ENCODE measurements around the gene OPTN. TPM values are rescaled to one million over a fixed set of nuclear protein-coding genes. Genes with fewer than 3 reads are reported as not detected.

Gene OPTN
- total and polyA plus RNA-seq, 7 experiments from 2014 or later = 34.3 to 146 (median 59.6) TPM

GRCh38 chr10:13102002-13102794, 2.2 kb downstream of the OPTN start:
- Histone ChIP-seq H3K36me3 (ENCODE audit: control insufficient read depth in 2 of 3, insufficient read depth in 3 of 3, low read length in 3 of 3) (no peaks in the 10 kb centered on the region), H3K27me3 (ENCODE audit: control insufficient read depth in 2 of 2, insufficient read depth in 2 of 2, low read length in 2 of 2) (no peaks in the 10 kb centered on the region), H3K9me3 (ENCODE audit: control insufficient read depth in 2 of 3, low read length in 3 of 3) (no peaks in the 10 kb centered on the region), H3K4me3 (ENCODE audit: low read length) (no peak overlapping the region), H3K27ac (ENCODE audit: low read depth, low read length) (no peak overlapping the region), H3K4me1 (ENCODE audit: control insufficient read depth in 2 of 2, insufficient read depth in 2 of 2, low read length in 2 of 2) (peaks cover 27 to 44% of the 10 kb centered on the region in 2 donors)
- Mint-ChIP-seq H3K27me3 (no peaks in the 10 kb centered on the region), H3K36me3 (peaks cover 0 to 32% (median 3%) of the 10 kb centered on the region in 5 donors), H3K27ac (peak overlapping the region; percentile 3 to 89 (median 77)), H3K9me3 (no peaks in the 10 kb centered on the region), H3K4me3 (peak overlapping the region in 9 of 10 donors; percentile 13 to 93 (median 56)), H3K4me1 (peaks cover 38 to 68% (median 64%) of the 10 kb centered on the region in 7 donors)
- DNase-seq (no peak), ATAC-seq (no peak)
- CTCF ChIA-PET = interaction anchor here (0.6 kb wide), 2 partner anchors 9 to 242 kb away, joined by 3 to 4 read pairs; no protein-coding TSS in a partner anchor
- intact Hi-C loops (cut with micrococcal nuclease) = loop anchor here in 1 of 2 donors (10.0 kb wide), 1 partner anchor 747 kb away; no protein-coding TSS in a partner anchor
- POLR2A ChIA-PET = interaction anchor here (0.6 kb wide), 1 partner anchor 941 kb away, joined by 4 read pairs; no protein-coding TSS in a partner anchor

DNA sequence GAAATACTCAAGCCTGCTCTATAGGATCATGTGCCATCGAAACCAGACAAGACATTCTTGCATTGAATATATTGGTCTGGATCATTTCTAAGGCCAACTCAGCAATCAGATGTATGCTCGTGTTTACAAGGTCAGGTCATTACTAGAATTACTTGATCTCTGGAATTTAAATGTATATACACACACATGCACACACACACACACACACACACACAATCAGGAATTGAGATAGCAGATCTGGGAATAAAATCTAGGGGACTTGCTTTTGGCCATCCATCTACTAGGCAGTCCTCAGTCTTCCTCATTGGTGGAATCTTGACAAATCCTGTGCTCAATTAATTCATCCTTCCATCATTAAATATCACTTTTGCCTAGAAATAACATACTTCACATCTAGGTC, 3.6 kb downstream of the OPTN start:
- ChIA-PET POLR2A (no interaction called here), CTCF (interaction anchor here (0.7 kb wide), 1 partner anchor 910 kb away, joined by 3 read pairs; no protein-coding TSS in a partner anchor)
- Histone ChIP-seq H3K27me3 (ENCODE audit: control insufficient read depth in 2 of 2, insufficient read depth in 2 of 2, low read length in 2 of 2) (no peaks in the 10 kb centered on the region), H3K27ac (ENCODE audit: low read depth, low read length) (no peak overlapping the region), H3K9me3 (ENCODE audit: control insufficient read depth in 2 of 3, low read length in 3 of 3) (no peaks in the 10 kb centered on the region), H3K4me3 (ENCODE audit: low read length) (no peak overlapping the region), H3K36me3 (ENCODE audit: control insufficient read depth in 2 of 3, insufficient read depth in 3 of 3, low read length in 3 of 3) (no peaks in the 10 kb centered on the region), H3K4me1 (ENCODE audit: control insufficient read depth in 2 of 2, insufficient read depth in 2 of 2, low read length in 2 of 2) (peaks cover 39 to 55% of the 10 kb centered on the region in 2 donors)
- intact Hi-C loops (cut with micrococcal nuclease) = loop anchor here in 1 of 2 donors (10.0 kb wide), 1 partner anchor 749 kb away; no protein-coding TSS in a partner anchor
- H3K4me1 Mint-ChIP-seq = peaks cover 47 to 80% (median 70%) of the 10 kb centered on the region in 7 donors
- ATAC-seq (no peak), DNase-seq (no peak)
- no peaks in the 10 kb centered on the region for H3K9me3 Mint-ChIP-seq
- H3K27me3 Mint-ChIP-seq = no peaks in the 10 kb centered on the region
- peaks cover 0 to 41% (median 3%) of the 10 kb centered on the region in 5 donors for H3K36me3 Mint-ChIP-seq
- H3K27ac Mint-ChIP-seq = peak overlapping the region in 7 of 9 donors; percentile 2 to 89 (median 54)
- peak overlapping the region in 2 of 10 donors; percentile 6 to 18 for H3K4me3 Mint-ChIP-seq

GRCh38 chr10:13104697-13105096, 4.7 kb downstream of the OPTN start:
- Mint-ChIP-seq H3K27ac (peak overlapping the region in 5 of 9 donors; percentile 45 to 92 (median 62)), H3K36me3 (peaks cover 0 to 43% (median 3%) of the 10 kb centered on the region in 5 donors), H3K4me1 (peaks cover 49 to 82% (median 74%) of the 10 kb centered on the region in 7 donors), H3K4me3 (peak overlapping the region in 1 of 10 donors; percentile 37), H3K9me3 (no peaks in the 10 kb centered on the region), H3K27me3 (no peaks in the 10 kb centered on the region)
- Histone ChIP-seq H3K9me3 (ENCODE audit: control insufficient read depth in 2 of 3, low read length in 3 of 3) (no peaks in the 10 kb centered on the region), H3K27ac (ENCODE audit: low read depth, low read length) (no peak overlapping the region), H3K36me3 (ENCODE audit: control insufficient read depth in 2 of 3, insufficient read depth in 3 of 3, low read length in 3 of 3) (peaks cover 0 to 6% (median 0%) of the 10 kb centered on the region in 3 experiments), H3K27me3 (ENCODE audit: control insufficient read depth in 2 of 2, insufficient read depth in 2 of 2, low read length in 2 of 2) (no peaks in the 10 kb centered on the region), H3K4me1 (ENCODE audit: control insufficient read depth in 2 of 2, insufficient read depth in 2 of 2, low read length in 2 of 2) (peaks cover 45 to 63% of the 10 kb centered on the region in 2 donors), H3K4me3 (ENCODE audit: low read length) (no peak overlapping the region)
- intact Hi-C loops (cut with micrococcal nuclease) = loop anchor here in 1 of 2 donors (10.0 kb wide), 1 partner anchor 750 kb away; no protein-coding TSS in a partner anchor
- ATAC-seq (no peak), DNase-seq (no peak)
- ChIA-PET POLR2A (no interaction called here), CTCF (no interaction called here)

- Mint-ChIP-seq H3K4me1 (peaks cover 49 to 86% (median 77%) of the 10 kb centered on the region in 7 donors), H3K27ac (peak overlapping the region; percentile 33 to 95 (median 87)), H3K36me3 (peaks cover 3 to 46% (median 7%) of the 10 kb centered on the region in 5 donors), H3K4me3 (peak overlapping the region in 3 of 10 donors; percentile 18 to 58 (median 30)), H3K27me3 (no peaks in the 10 kb centered on the region), H3K9me3 (no peaks in the 10 kb centered on the region)
- Histone ChIP-seq H3K36me3 (ENCODE audit: control insufficient read depth in 2 of 3, insufficient read depth in 3 of 3, low read length in 3 of 3) (peaks cover 0 to 11% (median 4%) of the 10 kb centered on the region in 3 experiments), H3K4me3 (ENCODE audit: low read length) (no peak overlapping the region), H3K9me3 (ENCODE audit: control insufficient read depth in 2 of 3, low read length in 3 of 3) (no peaks in the 10 kb centered on the region), H3K27me3 (ENCODE audit: control insufficient read depth in 2 of 2, insufficient read depth in 2 of 2, low read length in 2 of 2) (no peaks in the 10 kb centered on the region), H3K4me1 (ENCODE audit: control insufficient read depth in 2 of 2, insufficient read depth in 2 of 2, low read length in 2 of 2) (peaks cover 45 to 63% of the 10 kb centered on the region in 2 donors), H3K27ac (ENCODE audit: low read depth, low read length) (peak overlapping the region; percentile 26)
- POLR2A ChIA-PET = no interaction called here
- intact Hi-C loops (cut with micrococcal nuclease) = loop anchor here in 1 of 2 donors (10.0 kb wide), 1 partner anchor 750 kb away; no protein-coding TSS in a partner anchor
- no peak for DNase-seq
- no peak for ATAC-seq
- CTCF ChIA-PET = no interaction called here
Measured at GRCh38 chr10:13105184-13105583, 5.2 kb downstream of the OPTN start.

DNA sequence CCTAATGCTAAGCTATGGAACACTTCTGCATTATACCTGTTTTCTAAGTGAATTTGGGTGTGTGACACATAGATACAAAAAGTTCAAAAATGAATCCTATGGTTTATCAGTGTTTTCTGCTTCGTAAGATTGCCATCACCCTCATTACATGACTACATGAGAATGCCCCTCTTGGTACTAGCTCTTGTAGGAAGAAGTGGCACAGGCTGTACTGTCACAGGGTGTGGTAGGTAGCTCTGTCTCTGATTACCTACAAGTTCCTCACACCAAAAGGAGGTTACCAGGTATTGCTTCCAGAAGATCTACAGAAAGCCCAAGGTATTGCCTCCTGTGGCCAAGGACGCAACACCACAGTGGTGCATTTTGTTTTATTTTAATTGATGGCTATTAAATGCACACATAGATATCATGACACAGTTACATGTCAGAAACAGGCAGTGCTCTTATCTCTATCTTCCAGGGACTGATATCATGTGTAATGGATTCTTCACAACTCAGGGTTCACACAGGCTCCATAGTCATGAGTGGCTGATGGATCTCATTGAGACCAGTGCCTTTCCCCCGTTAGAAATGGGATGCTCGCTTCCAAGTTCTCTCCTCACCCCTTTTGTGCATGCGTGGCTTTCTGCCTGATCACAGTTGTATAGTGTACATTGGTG, 6.6 kb downstream of the OPTN start:
- Histone ChIP-seq H3K27me3 (ENCODE audit: control insufficient read depth in 2 of 2, insufficient read depth in 2 of 2, low read length in 2 of 2) (no peaks in the 10 kb centered on the region), H3K4me1 (ENCODE audit: control insufficient read depth in 2 of 2, insufficient read depth in 2 of 2, low read length in 2 of 2) (peaks cover 45 to 63% of the 10 kb centered on the region in 2 donors), H3K27ac (ENCODE audit: low read depth, low read length) (peak overlapping the region; percentile 26), H3K36me3 (ENCODE audit: control insufficient read depth in 2 of 3, insufficient read depth in 3 of 3, low read length in 3 of 3) (peaks cover 3 to 14% (median 10%) of the 10 kb centered on the region in 3 experiments), H3K9me3 (ENCODE audit: control insufficient read depth in 2 of 3, low read length in 3 of 3) (no peaks in the 10 kb centered on the region), H3K4me3 (ENCODE audit: low read length) (no peak overlapping the region)
- Mint-ChIP-seq H3K36me3 (peaks cover 6 to 48% (median 15%) of the 10 kb centered on the region in 5 donors), H3K4me1 (peaks cover 44 to 83% (median 69%) of the 10 kb centered on the region in 7 donors), H3K27ac (peak overlapping the region; percentile 59 to 93 (median 87)), H3K4me3 (peak overlapping the region in 9 of 10 donors; percentile 13 to 62 (median 38)), H3K27me3 (no peaks in the 10 kb centered on the region), H3K9me3 (no peaks in the 10 kb centered on the region)
- intact Hi-C loops (cut with micrococcal nuclease) = loop anchor here in 1 of 2 donors (10.0 kb wide), 1 partner anchor 752 kb away; no protein-coding TSS in a partner anchor
- DNase-seq (no peak), ATAC-seq (no peak)
- CTCF ChIA-PET = interaction anchor here (0.6 kb wide), 1 partner anchor 203 kb away, joined by 3 read pairs; no protein-coding TSS in a partner anchor
- POLR2A ChIA-PET = interaction anchor here (0.6 to 1.6 kb wide), 2 partner anchors 9 to 17 kb away, joined by 3 to 4 read pairs; no protein-coding TSS in a partner anchor

DNA sequence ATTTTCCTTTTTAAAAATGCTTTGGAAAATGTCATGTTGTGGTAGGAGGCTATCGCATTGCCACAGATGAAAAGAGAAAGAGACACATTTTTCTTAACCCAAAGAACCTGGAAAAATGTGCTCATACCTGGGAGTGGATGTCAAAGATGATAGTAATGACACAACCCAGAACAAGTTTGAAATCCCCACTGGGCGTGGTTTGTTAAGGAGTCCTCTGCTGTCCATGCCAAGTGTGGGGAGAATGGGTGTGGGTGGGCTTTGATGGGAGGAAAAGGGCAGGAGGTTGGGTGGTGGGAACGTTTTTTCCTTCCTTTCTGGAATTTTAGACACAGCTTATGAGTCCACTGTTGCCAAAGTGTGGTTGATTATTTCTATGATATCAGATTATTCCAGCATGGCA, 10.9 kb downstream of the OPTN start:
- peaks cover 27 to 53% (median 41%) of the 10 kb centered on the region in 7 donors for H3K4me1 Mint-ChIP-seq
- Histone ChIP-seq H3K4me3 (ENCODE audit: low read length) (no peak overlapping the region), H3K9me3 (ENCODE audit: control insufficient read depth in 2 of 3, low read length in 3 of 3) (no peaks in the 10 kb centered on the region), H3K27ac (ENCODE audit: low read depth, low read length) (no peak overlapping the region), H3K27me3 (ENCODE audit: control insufficient read depth in 2 of 2, insufficient read depth in 2 of 2, low read length in 2 of 2) (no peaks in the 10 kb centered on the region), H3K4me1 (ENCODE audit: control insufficient read depth in 2 of 2, insufficient read depth in 2 of 2, low read length in 2 of 2) (peaks cover 31 to 35% of the 10 kb centered on the region in 2 donors), H3K36me3 (ENCODE audit: control insufficient read depth in 2 of 3, insufficient read depth in 3 of 3, low read length in 3 of 3) (peaks cover 18 to 44% (median 25%) of the 10 kb centered on the region in 3 experiments)
- no peaks in the 10 kb centered on the region for H3K27me3 Mint-ChIP-seq
- H3K9me3 Mint-ChIP-seq = no peaks in the 10 kb centered on the region
- H3K27ac Mint-ChIP-seq = peak overlapping the region in 2 of 9 donors; percentile 33 to 49
- CTCF ChIA-PET = interaction anchor here (1.2 kb wide), 1 partner anchor 50 kb away, joined by 3 read pairs; no protein-coding TSS in a partner anchor
- intact Hi-C loops (cut with micrococcal nuclease) = no loop called here
- H3K36me3 Mint-ChIP-seq = peaks cover 9 to 41% (median 22%) of the 10 kb centered on the region in 5 donors
- H3K4me3 Mint-ChIP-seq = no peak overlapping the region
- no peak for DNase-seq
- POLR2A ChIA-PET = no interaction called here
- ATAC-seq = no peak

Data from naive thymus-derived CD4-positive, alpha-beta T cell (primary cell).